Endothelial cell of umbilical vein (primary cell): ENCODE measurements around the gene LINGO4. TPM values are rescaled to one million over a fixed set of nuclear protein-coding genes. Genes with fewer than 3 reads are reported as not detected.

Experiments used
- BruUV-seq: library from RNA; stranded (reverse); fragments of 400-500 nt; replicated peaks from 2 replicates; lab custom pipeline; 2021; lab: Mats Ljungman, UMichigan
- CTCF ChIA-PET: fragments of 300-600, 350-600 bp; sonication (Branson Sonifier 250); formaldehyde crosslinking; loops from one replicate; lab custom pipeline; 2021; ENCODE audit warnings: antibody characterized with exemption, inconsistent platforms; lab: Charles Lee
- POLR2A ChIA-PET: fragments of 300-600, 350-600 bp; sonication (Branson Sonifier 250); formaldehyde crosslinking; loops from one replicate; lab custom pipeline; 2021; ENCODE audit warnings: antibody characterized with exemption, inconsistent platforms; lab: Charles Lee
- DNase-seq: peaks from one replicate; pipeline ENCODE4 v3.0.0-alpha.2; 2011; ENCODE audit warnings: low read depth, low spot score
- FAIRE-seq: peaks from 2 replicates; lab custom pipeline; 2011; peaks lifted over from hg19 to GRCh38; lab: Jason Lieb, UNC
- H2AFZ ChIP-seq: 2 replicates; pipeline ENCODE4 v1.6.0; 2012; ENCODE audit warnings: low read depth, low read length, control low read depth, inconsistent platforms
- H3K27ac ChIP-seq: 2 replicates; pipeline ENCODE4 v1.5.1; 2011; ENCODE audit warnings: low read depth, mild to moderate bottlenecking, control low read depth, low read length, moderate library complexity; ENCODE audit not compliant: insufficient read depth
- H3K27me3 ChIP-seq, 2 experiments: 2 replicates each; pipeline versions ENCODE4 v1.6.0 to v1.6.1; 2011; ENCODE audit warnings: low read length in 2 of 2, mixed read lengths in 1 of 2; ENCODE audit not compliant: control insufficient read depth in 2 of 2, insufficient read depth in 2 of 2
- H3K36me3 ChIP-seq, 2 experiments: 2 replicates in 1 of 2; 3 replicates in 1 of 2; pipeline ENCODE4 v1.5.1; 2011; ENCODE audit warnings: low read length in 2 of 2, mild to moderate bottlenecking in 1 of 2, moderate library complexity in 1 of 2; ENCODE audit not compliant: control insufficient read depth in 2 of 2, insufficient read depth in 2 of 2; ENCODE audit errors: extremely low read depth in 1 of 2
- H3K4me1 ChIP-seq: 3 replicates; pipeline ENCODE4 v1.5.1; 2011; ENCODE audit warnings: mild to moderate bottlenecking, low read length; ENCODE audit not compliant: control insufficient read depth, insufficient read depth; ENCODE audit errors: extremely low read depth
- H3K4me2 ChIP-seq: 2 replicates; pipeline ENCODE4 v1.6.1; 2011; ENCODE audit warnings: low read length, control low read depth, mixed read lengths; ENCODE audit not compliant: insufficient read depth
- H3K4me3 ChIP-seq, 3 experiments: fragments of 200-600 bp in 1 of 3; sonication (generic), shearing (Covaris generic) in 1 of 3; replicated peaks in 1 of 3; 2 replicates each; pipeline ENCODE4 v1.5.1; 2011 to 2016; ENCODE audit warnings: control low read depth in 3 of 3, low read length in 3 of 3, mild to moderate bottlenecking in 2 of 3, inconsistent platforms in 1 of 3, low read depth in 1 of 3, moderate library complexity in 1 of 3; ENCODE audit not compliant: insufficient read depth in 1 of 3
- H3K79me2 ChIP-seq: 2 replicates; pipeline ENCODE4 v1.6.0; 2012; ENCODE audit warnings: low read length, inconsistent platforms; ENCODE audit not compliant: control insufficient read depth, insufficient read depth
- H3K9ac ChIP-seq: replicated peaks from 2 replicates; pipeline ENCODE3; 2011; ENCODE audit warnings: low read length, control low read depth; ENCODE audit not compliant: insufficient read depth; ENCODE audit errors: extremely low read depth
- H3K9me1 ChIP-seq: replicated peaks from 3 replicates; pipeline ENCODE4 v1.6.0; 2011; ENCODE audit warnings: mild to moderate bottlenecking, low read length; ENCODE audit not compliant: control insufficient read depth, insufficient read depth; ENCODE audit errors: extremely low read depth
- H3K9me3 ChIP-seq: replicated peaks from 2 replicates; pipeline ENCODE4 v1.5.1; 2012; ENCODE audit warnings: low read length, inconsistent platforms; ENCODE audit not compliant: control insufficient read depth, insufficient read depth
- H4K20me1 ChIP-seq: replicated peaks from 2 replicates; pipeline ENCODE3; 2011; ENCODE audit warnings: mild to moderate bottlenecking, low read length; ENCODE audit not compliant: control insufficient read depth, insufficient read depth; ENCODE audit errors: extremely low read depth
- EZH2 ChIP-seq: IDR thresholded peaks from 2 replicates; pipeline ENCODE4 v1.6.1; 2012; ENCODE audit warnings: borderline replicate concordance, low read depth, mild to moderate bottlenecking, moderate library complexity, low read length, inconsistent platforms; ENCODE audit not compliant: severe bottlenecking
- FOS ChIP-seq: IDR thresholded peaks from 2 replicates; pipeline ENCODE4 v1.6.1; 2011; ENCODE audit warnings: mild to moderate bottlenecking, low read length, moderate library complexity, borderline replicate concordance; ENCODE audit not compliant: insufficient read depth
- GATA2 ChIP-seq: IDR thresholded peaks from 2 replicates; pipeline ENCODE4 v1.7.0; 2011; ENCODE audit warnings: low read depth, mild to moderate bottlenecking, moderate library complexity, mixed read lengths, low read length; ENCODE audit not compliant: insufficient read length, insufficient read depth
- POLR2A ChIP-seq: IDR thresholded peaks from 2 replicates; pipeline ENCODE4 v1.6.1; 2012; ENCODE audit warnings: low read depth, mild to moderate bottlenecking, control low read depth, low read length
- POLR2AphosphoS5 ChIP-seq: IDR thresholded peaks from 2 replicates; pipeline ENCODE4 v1.6.1; 2012; ENCODE audit warnings: low read depth, mild to moderate bottlenecking, control low read depth, low read length, moderate library complexity; ENCODE audit not compliant: insufficient read depth
- dilution Hi-C: fragments of 300-500 bp; cut with MboI; formaldehyde crosslinking; loops from one replicate; pipeline ENCODE4 v1.15.0; 2019; ENCODE audit warnings: low sequenced_read_pairs; ENCODE audit not compliant: extremely low pct_ligation_motif_present
- intact Hi-C: fragments of 100-400 bp; cut with micrococcal nuclease; formaldehyde crosslinking; loops from one replicate; pipeline ENCODE4 v1.10.0; 2022
- polyA plus RNA-seq, 4 experiments: library from polyadenylated mRNA; depleted of rRNA in 3 of 4; stranded (reverse) in 3 of 4; unstranded in 1 of 4; fragments of >200 nt; gene quantifications; 2 replicates each; pipeline versions ENCODE4 v1.2.1 to v1.2.3, GENCODE V29; 2011 to 2012; ENCODE audit warnings: missing spikeins in 1 of 4
- total RNA-seq: library from RNA; stranded (reverse); gene quantifications from 2 replicates; pipeline ENCODE4 v1.2.3, GENCODE V29; 2021

The LINGO4 gene
- total and polyA plus RNA-seq, 2 donors (not counting 3 experiments of a cell fraction or from before 2014, with no cell fraction given) = not detected

DNA sequence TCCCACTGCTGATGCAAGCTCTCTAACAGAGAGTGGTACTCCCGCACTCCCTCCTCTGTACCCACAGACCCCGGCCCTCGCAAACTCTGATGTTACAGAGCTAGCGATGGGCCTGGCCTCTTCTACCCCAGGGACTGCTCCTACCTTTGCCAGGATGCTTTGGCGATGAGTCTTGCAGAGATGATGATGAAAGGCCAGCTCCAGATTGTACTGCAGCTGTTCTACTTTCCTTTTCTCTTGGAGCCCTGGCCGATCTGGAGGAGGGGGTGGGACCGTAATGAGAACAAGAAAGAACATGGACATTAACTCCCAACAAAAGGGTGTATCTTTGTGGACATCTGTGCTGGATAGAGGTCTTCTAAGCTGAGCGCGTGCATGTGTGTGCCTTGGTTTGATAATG lies 6.0 kb upstream of the LINGO4 start:
- no peaks in the 10 kb centered on the region for H3K4me1 ChIP-seq

GRCh38 chr1:151809985-151810556 lies 4.9 kb upstream of the LINGO4 start:
- no peak overlapping the region for H3K4me3 ChIP-seq
- H3K4me2 ChIP-seq = no peak overlapping the region
- no peaks in the 10 kb centered on the region for H3K79me2 ChIP-seq
- peaks cover 17 to 19% of the 10 kb centered on the region in 2 experiments for H3K27me3 ChIP-seq
- ChIA-PET POLR2A (no interaction called here), CTCF (interaction anchor here (0.6 kb wide), 1 partner anchor 33 kb away, joined by 3 read pairs; no protein-coding TSS in a partner anchor)
- H3K9me3 ChIP-seq = no peaks in the 10 kb centered on the region
- no peaks in the 10 kb centered on the region for H3K9me1 ChIP-seq
- intact Hi-C loops (no loop called here), dilution Hi-C loops (no loop called here)
- FAIRE-seq = no peak
- H3K9ac ChIP-seq = no peak overlapping the region
- BruUV-seq = no TSS peak
- TF ChIP-seq GATA2 (no peak), POLR2A (no peak), EZH2 (no peak)
- H3K4me1 ChIP-seq = no peaks in the 10 kb centered on the region
- H4K20me1 ChIP-seq = no peaks in the 10 kb centered on the region
- H3K36me3 ChIP-seq = no peaks in the 10 kb centered on the region
- no peak overlapping the region for H3K27ac ChIP-seq
- DNase-seq = no peak
- H2AFZ ChIP-seq = no peak overlapping the region

More for the DNA sequence above, 6.0 kb upstream of the LINGO4 start:
- TF ChIP-seq POLR2AphosphoS5 = no peak
- no peak for TF ChIP-seq GATA2
- TF ChIP-seq POLR2A = no peak
- TF ChIP-seq FOS = no peak
- H4K20me1 ChIP-seq = no peaks in the 10 kb centered on the region
- ChIA-PET CTCF (interaction anchor here (0.7 to 2.5 kb wide), 4 partner anchors 9 to 48 kb away, joined by 3 to 8 read pairs (median 4); partner anchors contain the start of gene MRPL9), POLR2A (no interaction called here)
- H3K9me1 ChIP-seq = no peaks in the 10 kb centered on the region
- FAIRE-seq = no peak
- no peaks in the 10 kb centered on the region for H3K36me3 ChIP-seq
- no peak overlapping the region for H3K4me3 ChIP-seq
- intact Hi-C loops (no loop called here), dilution Hi-C loops (no loop called here)
- no peak overlapping the region for H3K4me2 ChIP-seq
- peaks cover 15 to 16% of the 10 kb centered on the region in 2 experiments for H3K27me3 ChIP-seq
- DNase-seq = no peak
- H3K27ac ChIP-seq = no peak overlapping the region
- H3K79me2 ChIP-seq = no peaks in the 10 kb centered on the region
- H2AFZ ChIP-seq = no peak overlapping the region
- H3K9ac ChIP-seq = no peak overlapping the region
- no TSS peak for BruUV-seq
- H3K9me3 ChIP-seq = no peaks in the 10 kb centered on the region
